Karpas-422 (cell line): Measurements from ENCODE around the gene PTPRO. TPM values are rescaled to one million over a fixed set of nuclear protein-coding genes. Genes with fewer than 3 reads are reported as not detected.

ENCODE experiments used
- DNase-seq: peaks from one replicate; pipeline ENCODE4 v3.0.0-alpha.2; 2015
- H2AFZ ChIP-seq: fragments of 200-600 bp; sonication (generic); 2 replicates; pipeline ENCODE4 v1.6.1; 2014; ENCODE audit warnings: antibody characterized with exemption, low read length, mixed read lengths
- H3K27ac ChIP-seq: fragments of 200-600 bp; sonication (generic); 2 replicates; pipeline ENCODE4 v1.5.1; 2014; ENCODE audit warnings: mild to moderate bottlenecking, low read length, moderate library complexity
- H3K27me3 ChIP-seq: fragments of 200-600 bp; sonication (generic); 2 replicates; pipeline ENCODE4 v1.6.1; 2014; ENCODE audit warnings: low read length, mixed read lengths
- H3K36me3 ChIP-seq: fragments of 200-600 bp; sonication (generic); 2 replicates; pipeline ENCODE4 v1.6.1; 2014; ENCODE audit warnings: low read length, mixed read lengths; ENCODE audit not compliant: insufficient read depth
- H3K4me1 ChIP-seq: fragments of 200-600 bp; sonication (generic); 2 replicates; pipeline ENCODE4 v1.6.1; 2014; ENCODE audit warnings: mild to moderate bottlenecking, low read length, mixed read lengths
- H3K4me2 ChIP-seq: fragments of 200-600 bp; sonication (generic); 2 replicates; pipeline ENCODE4 v1.6.1; 2014; ENCODE audit warnings: low read length, low read depth, mild to moderate bottlenecking; ENCODE audit not compliant: poor library complexity, severe bottlenecking
- H3K4me3 ChIP-seq: fragments of 200-600 bp; sonication (generic); 2 replicates; pipeline ENCODE4 v1.5.1; 2014; ENCODE audit warnings: mild to moderate bottlenecking, antibody characterized with exemption, low read length, mixed read lengths
- H3K79me2 ChIP-seq: fragments of 200-600 bp; sonication (generic); 2 replicates; pipeline ENCODE4 v1.6.1; 2014; ENCODE audit warnings: mild to moderate bottlenecking, low read length, mixed read lengths
- H3K9ac ChIP-seq: fragments of 200-600 bp; sonication (generic); 2 replicates; pipeline ENCODE4 v1.6.0; 2014; ENCODE audit warnings: low read length
- H3K9me2 ChIP-seq: fragments of 200-600 bp; sonication (generic), shearing (Covaris generic); replicated peaks from 2 replicates; pipeline ENCODE4 v1.6.0; 2014; ENCODE audit warnings: mild to moderate bottlenecking, low read length, moderate library complexity; ENCODE audit not compliant: insufficient read depth
- H3K9me3 ChIP-seq: fragments of 300-700, 200-600 bp; sonication (generic); 2 replicates; pipeline ENCODE4 v1.6.1; 2014; ENCODE audit warnings: low read length, mixed read lengths
- H4K20me1 ChIP-seq: fragments of 200-600 bp; sonication (generic); 2 replicates; pipeline ENCODE4 v1.6.1; 2014; ENCODE audit warnings: mild to moderate bottlenecking, antibody characterized with exemption, low read length, low read depth; ENCODE audit not compliant: insufficient read depth
- total RNA-seq: library from RNA; depleted of rRNA; stranded (reverse); fragments of >200 nt; shearing (Covaris generic); gene quantifications from 2 replicates; pipeline ENCODE4 v1.2.3, GENCODE V29; 2014; ENCODE audit warnings: low replicate concordance

PTPRO gene
- total RNA-seq, 1 experiment from 2014 or later, result not detected

DNA sequence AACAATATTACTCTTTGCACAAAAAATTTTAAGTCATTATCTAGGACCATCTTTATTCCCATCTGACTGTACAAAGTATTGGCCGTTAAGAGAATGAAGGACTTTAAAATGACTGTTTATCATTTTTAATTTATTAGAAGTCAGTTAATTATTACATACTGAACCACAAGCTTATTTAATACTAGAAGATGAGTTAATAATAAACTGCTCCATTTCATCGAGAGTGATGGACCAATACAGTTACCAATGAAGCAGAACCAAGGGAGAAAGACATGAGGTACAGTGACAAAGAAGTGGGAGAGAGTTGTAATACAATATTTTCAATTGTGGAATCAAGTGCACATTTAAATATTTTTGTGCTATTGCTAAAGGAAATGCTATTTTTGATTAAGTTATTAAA is 83.3 kb downstream of the PTPRO start:
- Histone ChIP-seq H3K9me2 (no peaks in the 10 kb centered on the region), H2AFZ (no peak overlapping the region), H3K27me3 (no peaks in the 10 kb centered on the region), H3K4me2 (no peak overlapping the region), H3K4me3 (no peak overlapping the region), H3K36me3 (no peaks in the 10 kb centered on the region), H3K4me1 (no peaks in the 10 kb centered on the region), H3K9ac (no peak overlapping the region), H3K79me2 (no peaks in the 10 kb centered on the region), H4K20me1 (no peaks in the 10 kb centered on the region), H3K9me3 (no peaks in the 10 kb centered on the region), H3K27ac (no peak overlapping the region)
- DNase-seq, result no peak

DNA sequence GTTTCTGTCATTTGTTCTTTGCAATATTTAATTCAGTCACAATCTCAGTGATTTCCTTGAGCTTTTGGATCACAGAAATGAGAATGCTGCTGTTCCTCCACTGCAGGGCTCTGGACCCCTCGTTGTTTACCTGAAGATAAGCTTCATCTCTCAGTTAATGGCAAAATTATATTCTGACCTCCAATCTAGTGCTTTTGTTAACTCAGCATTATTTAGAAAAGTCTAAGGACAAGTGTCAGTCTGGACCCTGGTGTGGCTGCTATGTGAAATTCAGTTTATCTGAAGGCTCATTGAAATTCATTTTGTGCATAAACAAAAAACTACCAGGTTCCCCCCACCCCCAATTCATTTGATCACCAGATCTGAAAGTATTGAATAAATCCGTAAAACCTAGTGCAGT is 84.7 kb downstream of the PTPRO start:
- H3K9me3 ChIP-seq, result no peaks in the 10 kb centered on the region
- H3K4me3 ChIP-seq, result no peak overlapping the region
- no peaks in the 10 kb centered on the region for H4K20me1 ChIP-seq
- no peaks in the 10 kb centered on the region for H3K27me3 ChIP-seq
- DNase-seq, result no peak
- H2AFZ ChIP-seq, result no peak overlapping the region
- no peaks in the 10 kb centered on the region for H3K36me3 ChIP-seq
- H3K4me1 ChIP-seq, result no peaks in the 10 kb centered on the region
- H3K4me2 ChIP-seq, result no peak overlapping the region
- H3K79me2 ChIP-seq, result no peaks in the 10 kb centered on the region
- H3K27ac ChIP-seq, result no peak overlapping the region
- H3K9ac ChIP-seq, result no peak overlapping the region
- H3K9me2 ChIP-seq, result no peaks in the 10 kb centered on the region

- no peaks in the 10 kb centered on the region for H3K4me1 ChIP-seq
- DNase-seq, result no peak
Measured at GRCh38 chr12:15411842-15412241, 89.5 kb downstream of the PTPRO start.

DNA sequence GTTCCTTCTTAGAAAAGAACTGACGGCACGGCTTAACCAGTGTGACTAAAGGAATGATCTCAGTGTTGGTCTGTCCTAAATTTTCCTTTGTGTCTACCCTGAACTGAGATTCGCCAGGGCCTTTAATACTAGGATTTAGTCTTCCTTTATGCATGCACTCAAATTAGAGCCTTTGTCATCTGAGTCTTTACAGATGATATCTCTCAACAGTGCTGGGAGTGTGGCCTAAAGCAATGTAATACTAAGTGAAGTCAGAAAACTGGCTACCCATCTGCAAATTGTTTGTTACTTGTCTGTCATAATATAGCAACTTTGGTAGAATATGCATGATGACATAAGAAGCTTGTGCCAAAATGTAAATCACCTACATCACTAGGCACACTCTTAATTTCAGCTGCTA is 95.4 kb downstream of the PTPRO start:
- H3K9me3 ChIP-seq, result no peaks in the 10 kb centered on the region
- no peaks in the 10 kb centered on the region for H4K20me1 ChIP-seq
- no peak overlapping the region for H3K4me2 ChIP-seq

More at GRCh38 chr12:15411842-15412241, 89.5 kb downstream of the PTPRO start:
- Histone ChIP-seq H3K9me2 (no peaks in the 10 kb centered on the region), H3K36me3 (no peaks in the 10 kb centered on the region), H4K20me1 (no peaks in the 10 kb centered on the region), H3K4me3 (no peak overlapping the region), H3K9me3 (no peaks in the 10 kb centered on the region), H3K4me2 (no peak overlapping the region), H3K27me3 (no peaks in the 10 kb centered on the region), H3K9ac (no peak overlapping the region), H2AFZ (no peak overlapping the region), H3K79me2 (no peaks in the 10 kb centered on the region), H3K27ac (no peak overlapping the region)

GRCh38 chr12:15423629-15424028 is 101.3 kb downstream of the PTPRO start:
- H3K4me2 ChIP-seq, result no peak overlapping the region
- H3K4me1 ChIP-seq, result no peaks in the 10 kb centered on the region
- no peaks in the 10 kb centered on the region for H3K9me2 ChIP-seq
- H3K9me3 ChIP-seq, result no peaks in the 10 kb centered on the region
- H3K27ac ChIP-seq, result no peak overlapping the region
- no peak overlapping the region for H2AFZ ChIP-seq
- H4K20me1 ChIP-seq, result no peaks in the 10 kb centered on the region
- no peak for DNase-seq
- no peaks in the 10 kb centered on the region for H3K36me3 ChIP-seq
- H3K79me2 ChIP-seq, result no peaks in the 10 kb centered on the region
- H3K4me3 ChIP-seq, result no peak overlapping the region
- H3K27me3 ChIP-seq, result no peaks in the 10 kb centered on the region
- H3K9ac ChIP-seq, result no peak overlapping the region

More for the DNA sequence above, 95.4 kb downstream of the PTPRO start:
- H3K9me2 ChIP-seq, result no peaks in the 10 kb centered on the region
- H3K4me3 ChIP-seq, result no peak overlapping the region
- no peaks in the 10 kb centered on the region for H3K4me1 ChIP-seq
- H2AFZ ChIP-seq, result no peak overlapping the region
- H3K27ac ChIP-seq, result no peak overlapping the region
- H3K27me3 ChIP-seq, result no peaks in the 10 kb centered on the region
- DNase-seq, result no peak
- H3K36me3 ChIP-seq, result no peaks in the 10 kb centered on the region
- H3K9ac ChIP-seq, result no peak overlapping the region
- no peaks in the 10 kb centered on the region for H3K79me2 ChIP-seq

- Histone ChIP-seq H4K20me1 (no peaks in the 10 kb centered on the region), H3K9me2 (no peaks in the 10 kb centered on the region), H3K79me2 (no peaks in the 10 kb centered on the region), H3K36me3 (no peaks in the 10 kb centered on the region), H3K9me3 (no peaks in the 10 kb centered on the region), H3K27me3 (no peaks in the 10 kb centered on the region), H3K9ac (no peak overlapping the region), H2AFZ (no peak overlapping the region), H3K4me3 (no peak overlapping the region), H3K27ac (no peak overlapping the region), H3K4me2 (no peak overlapping the region), H3K4me1 (no peaks in the 10 kb centered on the region)
- no peak for DNase-seq
Measured at GRCh38 chr12:15427913-15428312, 105.6 kb downstream of the PTPRO start.

DNA sequence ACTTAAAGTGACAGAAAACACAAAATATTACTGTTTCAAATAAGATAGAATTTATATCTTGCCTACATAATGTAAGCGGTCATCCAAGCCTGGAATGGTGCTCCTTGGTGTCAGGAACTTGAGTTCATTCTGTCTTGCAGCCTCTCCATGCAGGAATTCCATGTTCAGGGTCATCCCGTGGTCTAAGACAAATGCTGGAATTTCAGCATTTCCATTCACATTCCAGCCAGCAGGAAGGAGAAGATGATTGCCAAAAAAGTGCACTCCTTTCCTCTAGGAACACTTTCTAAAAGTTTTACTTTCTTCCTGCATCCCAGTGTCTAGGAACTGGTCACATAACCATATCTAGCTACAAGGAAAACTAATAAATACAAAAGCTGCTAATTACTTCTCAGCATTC is 106.3 kb downstream of the PTPRO start:
- no peak overlapping the region for H2AFZ ChIP-seq
- no peak overlapping the region for H3K9ac ChIP-seq
- H3K79me2 ChIP-seq, result no peaks in the 10 kb centered on the region
- no peak overlapping the region for H3K4me3 ChIP-seq
- DNase-seq, result no peak
- no peaks in the 10 kb centered on the region for H3K9me2 ChIP-seq
- no peaks in the 10 kb centered on the region for H3K36me3 ChIP-seq
- H3K9me3 ChIP-seq, result no peaks in the 10 kb centered on the region
- no peaks in the 10 kb centered on the region for H4K20me1 ChIP-seq
- no peaks in the 10 kb centered on the region for H3K27me3 ChIP-seq
- H3K4me1 ChIP-seq, result no peaks in the 10 kb centered on the region
- H3K4me2 ChIP-seq, result no peak overlapping the region
- H3K27ac ChIP-seq, result no peak overlapping the region

- no peaks in the 10 kb centered on the region for H3K9me3 ChIP-seq
- H3K9me2 ChIP-seq, result no peaks in the 10 kb centered on the region
- no peaks in the 10 kb centered on the region for H3K4me1 ChIP-seq
- no peaks in the 10 kb centered on the region for H3K27me3 ChIP-seq
- H3K9ac ChIP-seq, result no peak overlapping the region
- H3K27ac ChIP-seq, result no peak overlapping the region
- H3K79me2 ChIP-seq, result no peaks in the 10 kb centered on the region
- no peak overlapping the region for H3K4me2 ChIP-seq
- no peaks in the 10 kb centered on the region for H4K20me1 ChIP-seq
- H3K36me3 ChIP-seq, result no peaks in the 10 kb centered on the region
- H2AFZ ChIP-seq, result no peak overlapping the region
- H3K4me3 ChIP-seq, result no peak overlapping the region
- no peak for DNase-seq
Measured at GRCh38 chr12:15429262-15429661, 107.0 kb downstream of the PTPRO start.

DNA sequence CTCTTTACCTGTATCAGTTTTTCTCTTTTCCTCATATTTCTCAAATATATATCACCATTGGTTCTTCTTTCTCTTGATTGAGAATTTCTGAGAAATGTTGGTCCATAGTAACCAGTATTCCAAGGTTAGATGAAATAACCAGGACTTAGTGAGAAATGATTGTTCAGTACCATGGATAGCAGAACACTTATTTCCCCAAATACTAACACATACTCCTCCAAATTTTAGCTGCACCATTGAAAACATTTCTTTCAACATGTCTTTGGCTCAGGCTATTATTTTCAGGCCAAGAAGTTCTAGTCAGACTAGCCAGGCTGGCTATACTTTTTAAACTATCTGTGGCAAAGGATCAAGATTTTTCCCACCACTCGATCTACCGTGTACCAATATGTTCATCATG is 113.3 kb downstream of the PTPRO start:
- Histone ChIP-seq H4K20me1 (no peaks in the 10 kb centered on the region), H3K9ac (no peak overlapping the region), H3K79me2 (no peaks in the 10 kb centered on the region), H3K9me3 (no peaks in the 10 kb centered on the region; the same call in 1 of the 2 replicates), H3K4me2 (no peak overlapping the region), H3K4me3 (no peak overlapping the region), H3K9me2 (no peaks in the 10 kb centered on the region), H3K36me3 (no peaks in the 10 kb centered on the region), H2AFZ (no peak overlapping the region), H3K27me3 (no peaks in the 10 kb centered on the region), H3K27ac (no peak overlapping the region), H3K4me1 (no peaks in the 10 kb centered on the region)
- no peak for DNase-seq
